ENCODE results near the gene GPATCH2.

DNA sequence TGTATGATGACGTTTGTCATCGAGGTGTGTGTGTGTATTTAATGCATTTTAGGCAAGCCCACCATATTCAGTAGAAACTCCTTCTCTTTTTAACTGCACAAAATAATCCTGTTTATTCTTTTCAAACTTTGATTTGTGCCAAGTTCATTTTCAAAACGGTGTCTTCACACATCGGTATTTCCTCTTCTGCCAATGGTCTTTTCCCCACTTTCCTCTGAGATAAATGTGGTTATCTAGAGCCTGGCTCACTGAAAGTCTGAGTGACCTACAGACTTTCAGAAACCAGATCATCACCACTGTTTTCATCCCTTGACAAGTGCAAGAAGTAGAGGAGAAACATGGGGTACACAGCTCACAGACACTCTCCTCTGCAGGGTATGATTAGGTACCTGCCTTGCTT is 69.4 kb downstream of the GPATCH2 start:
- TF ChIP-seq, protein P1, sequence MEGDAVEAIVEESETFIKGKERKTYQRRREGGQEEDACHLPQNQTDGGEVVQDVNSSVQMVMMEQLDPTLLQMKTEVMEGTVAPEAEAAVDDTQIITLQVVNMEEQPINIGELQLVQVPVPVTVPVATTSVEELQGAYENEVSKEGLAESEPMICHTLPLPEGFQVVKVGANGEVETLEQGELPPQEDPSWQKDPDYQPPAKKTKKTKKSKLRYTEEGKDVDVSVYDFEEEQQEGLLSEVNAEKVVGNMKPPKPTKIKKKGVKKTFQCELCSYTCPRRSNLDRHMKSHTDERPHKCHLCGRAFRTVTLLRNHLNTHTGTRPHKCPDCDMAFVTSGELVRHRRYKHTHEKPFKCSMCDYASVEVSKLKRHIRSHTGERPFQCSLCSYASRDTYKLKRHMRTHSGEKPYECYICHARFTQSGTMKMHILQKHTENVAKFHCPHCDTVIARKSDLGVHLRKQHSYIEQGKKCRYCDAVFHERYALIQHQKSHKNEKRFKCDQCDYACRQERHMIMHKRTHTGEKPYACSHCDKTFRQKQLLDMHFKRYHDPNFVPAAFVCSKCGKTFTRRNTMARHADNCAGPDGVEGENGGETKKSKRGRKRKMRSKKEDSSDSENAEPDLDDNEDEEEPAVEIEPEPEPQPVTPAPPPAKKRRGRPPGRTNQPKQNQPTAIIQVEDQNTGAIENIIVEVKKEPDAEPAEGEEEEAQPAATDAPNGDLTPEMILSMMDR (IDR thresholded peaks at IDR 0.05), result no peak
- TF ChIP-seq EZH2 (IDR thresholded peaks at IDR 0.05; ENCODE audit: borderline replicate concordance, insufficient read depth, low read depth, low read length, poor library complexity, severe bottlenecking), result no peak
